Mesodermal cell (in vitro differentiated cells): ENCODE measurements around the gene SIL1.

Experiments used
- H3K27ac ChIP-seq: 2 replicates; pipeline ENCODE4 v1.7.0; 2013; ENCODE audit warnings: mild to moderate bottlenecking, low read depth, low read length, moderate library complexity; ENCODE audit not compliant: severe bottlenecking
- H3K36me3 ChIP-seq: 2 replicates; pipeline ENCODE4 v1.7.1; 2013; ENCODE audit warnings: mild to moderate bottlenecking, low read length, moderate library complexity; ENCODE audit not compliant: control insufficient read depth, insufficient read depth
- H3K4me1 ChIP-seq: one replicate; pipeline ENCODE4 v1.7.1; 2013; ENCODE audit warnings: mild to moderate bottlenecking, low read length; ENCODE audit not compliant: insufficient read depth, control insufficient read depth, poor library complexity, severe bottlenecking
- H3K4me3 ChIP-seq: 2 replicates; pipeline ENCODE4 v1.7.0; 2013; ENCODE audit warnings: low read length, control low read depth, mild to moderate bottlenecking; ENCODE audit not compliant: insufficient read depth, poor library complexity, severe bottlenecking; ENCODE audit errors: extremely low read depth
- H3K9me3 ChIP-seq: 2 replicates; pipeline ENCODE4 v1.7.1; 2013; ENCODE audit warnings: mild to moderate bottlenecking, low read length, moderate library complexity; ENCODE audit not compliant: control insufficient read depth
- WGBS, 2 experiments: methylation state at CpG; one replicate each; pipeline ENCODE4 v1.1.5; 2013; ENCODE audit warnings: missing lambda C conversion rate in 2 of 2; ENCODE audit not compliant: insufficient coverage in 2 of 2; 5-methylcytosine and 5-hydroxymethylcytosine counted together

The SIL1 gene

GRCh38 chr5:138954257-138955012 is 243.7 kb downstream of the SIL1 start:
- no peaks in the 10 kb centered on the region for H3K36me3 ChIP-seq
- no peaks in the 10 kb centered on the region for H3K9me3 ChIP-seq
- no peak overlapping the region for H3K27ac ChIP-seq
- 83 to 95% methylated on average over 3 to 4 of the region's 4 CpGs for whole genome bisulfite sequencing, 2 experiments
- H3K4me1 ChIP-seq = peaks cover 6% of the 10 kb centered on the region
- no peak overlapping the region for H3K4me3 ChIP-seq

DNA sequence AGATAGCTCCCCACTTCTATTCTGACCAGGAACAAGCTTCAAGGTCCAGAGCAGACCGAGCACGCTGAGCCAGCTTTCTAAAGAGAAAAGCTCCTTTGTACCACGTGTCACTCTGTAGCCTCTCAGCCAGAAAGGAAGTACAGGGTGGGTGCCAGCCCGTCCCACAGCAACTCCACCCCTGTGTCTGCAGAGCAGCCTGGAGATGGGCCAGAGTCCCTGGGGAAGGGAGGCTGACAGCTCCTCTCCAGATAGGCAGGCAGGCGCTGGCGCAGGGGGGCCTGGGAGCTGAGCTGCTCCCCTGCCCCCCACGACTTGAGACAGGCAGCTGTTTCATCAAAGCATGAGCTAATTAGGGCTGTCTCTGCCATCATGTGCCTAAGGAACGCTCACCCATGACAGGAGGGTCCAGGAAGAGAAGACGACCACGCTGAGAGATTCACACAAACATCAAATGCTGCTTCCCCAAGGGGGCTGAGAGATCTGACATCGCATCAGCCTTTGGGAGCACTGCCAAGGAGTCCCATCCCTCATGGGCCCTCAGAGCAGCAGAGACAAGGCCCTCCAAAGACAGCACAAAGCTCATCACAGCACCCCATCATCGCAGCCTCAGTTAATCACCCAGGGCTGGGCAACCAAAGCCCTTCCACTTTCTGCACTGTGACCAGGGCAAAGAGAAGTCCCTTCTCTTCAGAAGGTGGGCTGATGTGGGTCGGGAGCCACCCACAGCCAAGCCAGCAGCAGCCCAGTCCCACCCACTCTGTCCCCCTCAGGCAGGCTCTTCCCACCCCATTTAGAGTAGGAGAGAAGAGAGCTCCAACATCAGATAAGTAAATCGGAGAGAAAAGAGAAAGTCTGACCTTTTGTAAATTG is 244.5 kb downstream of the SIL1 start:
- no peaks in the 10 kb centered on the region for H3K36me3 ChIP-seq
- H3K27ac ChIP-seq = no peak overlapping the region
- 80 to 86% methylated on average over 12 to 13 of the region's 14 CpGs for WGBS, 2 experiments
- peaks cover 12% of the 10 kb centered on the region for H3K4me1 ChIP-seq
- H3K9me3 ChIP-seq = no peaks in the 10 kb centered on the region
- no peak overlapping the region for H3K4me3 ChIP-seq

GRCh38 chr5:138952962-138953361 is 245.2 kb downstream of the SIL1 start:
- H3K4me1 ChIP-seq = peaks cover 12% of the 10 kb centered on the region
- WGBS, 2 experiments = 80 to 100% methylated on average over 3 to 6 of the region's 6 CpGs
- no peak overlapping the region for H3K4me3 ChIP-seq
- no peaks in the 10 kb centered on the region for H3K9me3 ChIP-seq
- no peak overlapping the region for H3K27ac ChIP-seq
- H3K36me3 ChIP-seq = no peaks in the 10 kb centered on the region

- H3K36me3 ChIP-seq = no peaks in the 10 kb centered on the region
- peaks cover 12% of the 10 kb centered on the region for H3K4me1 ChIP-seq
- no peak overlapping the region for H3K4me3 ChIP-seq
- no peaks in the 10 kb centered on the region for H3K9me3 ChIP-seq
- 94 to 96% methylated on average over 6 to 11 of the region's 17 CpGs for WGBS, 2 experiments
- H3K27ac ChIP-seq = no peak overlapping the region
Observed at GRCh38 chr5:138951986-138952735, 246.0 kb downstream of the SIL1 start.

DNA sequence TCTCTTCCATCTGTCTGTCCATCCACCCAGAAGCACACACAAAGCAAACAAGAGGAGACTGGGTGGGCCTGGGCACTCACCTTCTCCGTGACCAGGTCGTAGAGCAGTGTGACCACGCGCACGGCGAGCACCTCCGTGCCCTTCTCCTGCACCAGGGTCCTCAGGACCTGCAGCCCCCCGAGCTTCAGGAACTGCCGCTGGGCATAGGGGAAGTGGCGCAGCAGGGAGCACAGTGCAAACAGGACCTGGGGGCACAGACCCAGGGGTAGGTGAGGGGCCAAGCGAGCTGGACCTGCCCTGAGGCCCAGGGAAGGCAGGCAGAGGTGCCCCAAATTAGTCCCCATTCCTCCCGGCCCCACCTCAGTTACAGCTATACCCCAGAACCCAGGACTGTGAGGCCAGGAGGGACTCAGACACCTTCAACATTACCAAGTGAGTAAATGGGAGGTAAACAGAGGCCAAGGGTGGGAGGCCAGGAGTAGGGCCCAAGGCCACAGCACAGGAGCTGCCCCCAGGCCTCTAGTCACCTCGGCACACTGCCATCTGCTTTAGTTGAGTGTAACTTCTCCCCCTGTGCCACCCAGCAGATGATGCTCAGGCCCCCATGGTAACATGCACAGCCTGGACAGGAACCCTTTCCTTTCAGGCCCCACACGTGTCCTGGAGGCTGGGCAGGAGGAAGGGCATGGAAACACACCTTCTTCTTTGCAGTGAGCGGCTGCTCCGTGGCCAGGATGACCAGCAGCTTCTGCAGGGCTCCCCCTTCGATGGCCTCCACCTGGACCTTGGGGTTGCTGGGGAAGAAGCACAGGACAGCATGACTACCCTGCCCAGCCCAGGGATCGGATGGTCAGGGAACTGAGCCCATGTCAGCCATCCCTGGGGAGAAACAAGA is 246.8 kb downstream of the SIL1 start:
- Histone ChIP-seq H3K27ac (no peak overlapping the region), H3K4me1 (peaks cover 12% of the 10 kb centered on the region), H3K4me3 (no peak overlapping the region), H3K36me3 (no peaks in the 10 kb centered on the region), H3K9me3 (no peaks in the 10 kb centered on the region)
- WGBS, 2 experiments = 87 to 96% methylated on average over 14 to 16 of the region's 18 CpGs

- 87 to 88% methylated on average over 12 to 14 of the region's 14 CpGs for WGBS, 2 experiments
- no peaks in the 10 kb centered on the region for H3K36me3 ChIP-seq
- no peaks in the 10 kb centered on the region for H3K9me3 ChIP-seq
- no peak overlapping the region for H3K27ac ChIP-seq
- H3K4me3 ChIP-seq = no peak overlapping the region
- H3K4me1 ChIP-seq = peaks cover 15% of the 10 kb centered on the region
Observed at GRCh38 chr5:138950421-138951031, 247.6 kb downstream of the SIL1 start.

- peaks cover 15% of the 10 kb centered on the region for H3K4me1 ChIP-seq
- H3K4me3 ChIP-seq = no peak overlapping the region
Observed at GRCh38 chr5:138949988-138950387, 248.2 kb downstream of the SIL1 start.

GRCh38 chr5:138949223-138949574 is 249.0 kb downstream of the SIL1 start:
- WGBS, 2 experiments = 86 to 100% methylated on average over 1 to 4 of the region's 4 CpGs
- Histone ChIP-seq H3K27ac (no peak overlapping the region), H3K9me3 (no peaks in the 10 kb centered on the region), H3K4me3 (no peak overlapping the region), H3K36me3 (no peaks in the 10 kb centered on the region), H3K4me1 (peaks cover 20% of the 10 kb centered on the region)

More at GRCh38 chr5:138949988-138950387, 248.2 kb downstream of the SIL1 start:
- Histone ChIP-seq H3K36me3 (no peaks in the 10 kb centered on the region), H3K9me3 (no peaks in the 10 kb centered on the region), H3K27ac (no peak overlapping the region)
- WGBS, 2 experiments = 100% methylated on average over 1 of the region's 3 CpGs; no CpG with 5 or more reads in 1 of the 2 experiments

- Histone ChIP-seq H3K4me1 (peaks cover 20% of the 10 kb centered on the region), H3K36me3 (no peaks in the 10 kb centered on the region), H3K9me3 (no peaks in the 10 kb centered on the region), H3K27ac (no peak overlapping the region), H3K4me3 (no peak overlapping the region)
- WGBS, 2 experiments = 73 to 81% methylated on average over 13 to 21 of the region's 23 CpGs
Observed at GRCh38 chr5:138948471-138949222, 249.5 kb downstream of the SIL1 start.
